COLO668 (cell line): ENCODE measurements around the gene MUC5AC.
"Not testable (repeated sequence)": the region's sequence is repeated elsewhere in the genome, so short reads cannot be mapped to it uniquely, and the experiment has no call there.

Experiments
- DNase-seq: peaks from one replicate; lab custom pipeline; 2025; ENCODE audit not compliant: unreplicated experiment; lab: John Stamatoyannopoulos, UW

MUC5AC gene

GRCh38 chr11:1175461-1176223 lies 17.9 kb downstream of the MUC5AC start:
- no peak for DNase-seq

- no peak for DNase-seq
Observed at GRCh38 chr11:1176224-1177019, 18.7 kb downstream of the MUC5AC start.

DNA sequence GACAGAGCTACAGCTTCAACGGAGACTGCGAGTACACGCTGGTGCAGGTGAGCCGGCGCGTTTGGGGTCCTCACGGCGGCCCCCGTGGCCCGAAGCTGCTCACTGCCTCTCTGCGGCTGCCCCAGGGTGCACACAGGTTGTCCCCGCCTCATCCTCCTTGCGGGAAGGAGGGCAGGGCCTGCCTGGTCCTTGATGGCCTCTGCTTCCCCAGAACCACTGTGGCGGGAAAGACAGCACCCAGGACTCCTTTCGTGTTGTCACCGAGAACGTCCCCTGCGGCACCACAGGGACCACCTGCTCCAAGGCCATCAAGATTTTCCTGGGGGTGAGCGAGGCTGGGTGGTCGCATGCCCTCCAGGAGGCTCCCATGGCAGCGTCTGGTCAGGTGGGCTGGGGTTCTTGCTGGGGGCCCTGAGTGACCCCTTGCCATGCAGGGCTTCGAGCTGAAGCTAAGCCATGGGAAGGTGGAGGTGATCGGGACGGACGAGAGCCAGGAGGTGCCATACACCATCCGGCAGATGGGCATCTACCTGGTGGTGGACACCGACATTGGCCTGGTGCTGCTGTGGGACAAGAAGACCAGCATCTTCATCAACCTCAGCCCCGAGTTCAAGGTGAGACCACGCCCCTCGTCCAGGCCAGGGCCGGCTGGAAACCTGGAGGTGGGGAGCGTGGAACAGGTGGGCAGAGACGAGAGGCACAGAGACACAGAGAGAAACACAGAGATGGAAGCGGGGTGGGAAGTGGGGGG lies 19.4 kb downstream of the MUC5AC start:
- no peak for DNase-seq

DNA sequence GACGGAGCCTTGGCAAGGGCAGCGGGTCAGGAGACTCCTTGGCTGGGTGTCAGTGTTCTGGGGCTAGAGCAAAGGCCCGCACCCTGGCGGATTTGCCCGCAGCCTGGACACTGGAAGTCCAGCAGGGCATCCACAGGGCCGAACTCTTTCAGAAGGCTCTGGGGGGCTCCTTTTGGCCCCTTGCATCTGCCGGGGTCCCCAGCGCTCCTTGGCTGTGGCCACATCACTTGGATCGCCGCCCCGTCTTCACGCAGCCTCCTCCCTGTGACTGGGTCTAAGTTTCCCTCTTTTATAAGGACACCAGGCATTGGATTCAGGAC lies 20.0 kb downstream of the MUC5AC start:
- no peak for DNase-seq

DNA sequence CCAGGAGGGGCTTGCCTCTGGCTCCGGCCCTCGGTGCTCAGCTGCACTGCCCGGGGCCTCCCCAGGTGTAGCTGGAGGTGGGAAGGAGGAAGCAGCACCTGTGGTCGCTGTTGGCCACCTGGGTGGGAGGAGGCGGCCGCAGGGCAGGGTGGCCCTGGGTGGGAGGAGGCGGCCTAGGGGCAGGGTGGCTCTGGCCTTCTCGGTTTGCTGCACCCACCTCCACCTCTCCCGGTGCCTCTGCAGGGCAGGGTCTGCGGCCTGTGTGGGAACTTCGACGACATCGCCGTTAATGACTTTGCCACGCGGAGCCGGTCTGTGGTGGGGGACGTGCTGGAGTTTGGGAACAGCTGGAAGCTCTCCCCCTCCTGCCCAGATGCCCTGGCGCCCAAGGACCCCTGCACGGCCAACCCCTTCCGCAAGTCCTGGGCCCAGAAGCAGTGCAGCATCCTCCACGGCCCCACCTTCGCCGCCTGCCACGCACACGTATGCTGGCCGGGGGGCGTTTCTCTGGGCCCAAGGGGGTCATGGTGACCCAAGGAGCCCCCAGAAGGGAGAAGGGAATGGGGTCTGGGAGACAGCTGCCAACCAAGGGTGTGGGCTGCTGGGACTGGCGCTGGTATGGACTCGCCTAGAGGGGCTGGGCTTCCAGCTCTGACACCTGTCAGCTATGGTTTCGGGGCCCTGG lies 20.6 kb downstream of the MUC5AC start:
- DNase-seq = no peak

- no peak for DNase-seq
Observed at GRCh38 chr11:1178906-1179305, 21.2 kb downstream of the MUC5AC start.

- DNase-seq = no peak
Observed at GRCh38 chr11:1179641-1180040, 21.9 kb downstream of the MUC5AC start.

DNA sequence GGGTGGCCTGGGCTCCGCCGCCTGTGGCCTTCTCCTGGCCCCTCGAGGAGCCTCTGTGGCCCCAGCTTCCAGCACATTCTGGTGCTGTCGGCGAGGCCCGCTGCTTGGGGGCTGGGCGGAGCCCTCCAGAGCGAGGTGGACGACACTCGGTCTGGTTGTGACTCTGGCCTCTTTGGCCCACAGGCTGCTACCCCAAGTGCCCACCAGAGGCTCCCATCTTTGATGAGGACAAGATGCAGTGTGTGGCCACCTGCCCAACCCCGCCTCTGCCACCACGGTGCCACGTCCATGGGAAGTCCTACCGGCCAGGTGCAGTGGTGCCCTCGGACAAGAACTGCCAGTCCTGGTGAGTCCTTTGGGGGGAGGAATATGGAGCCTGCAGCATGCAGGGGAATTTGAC lies 22.4 kb downstream of the MUC5AC start:
- DNase-seq = no peak

GRCh38 chr11:1180947-1181391 lies 23.2 kb downstream of the MUC5AC start:
- no peak for DNase-seq

- no peak for DNase-seq
Observed at GRCh38 chr11:1181420-1181819, 23.7 kb downstream of the MUC5AC start.

DNA sequence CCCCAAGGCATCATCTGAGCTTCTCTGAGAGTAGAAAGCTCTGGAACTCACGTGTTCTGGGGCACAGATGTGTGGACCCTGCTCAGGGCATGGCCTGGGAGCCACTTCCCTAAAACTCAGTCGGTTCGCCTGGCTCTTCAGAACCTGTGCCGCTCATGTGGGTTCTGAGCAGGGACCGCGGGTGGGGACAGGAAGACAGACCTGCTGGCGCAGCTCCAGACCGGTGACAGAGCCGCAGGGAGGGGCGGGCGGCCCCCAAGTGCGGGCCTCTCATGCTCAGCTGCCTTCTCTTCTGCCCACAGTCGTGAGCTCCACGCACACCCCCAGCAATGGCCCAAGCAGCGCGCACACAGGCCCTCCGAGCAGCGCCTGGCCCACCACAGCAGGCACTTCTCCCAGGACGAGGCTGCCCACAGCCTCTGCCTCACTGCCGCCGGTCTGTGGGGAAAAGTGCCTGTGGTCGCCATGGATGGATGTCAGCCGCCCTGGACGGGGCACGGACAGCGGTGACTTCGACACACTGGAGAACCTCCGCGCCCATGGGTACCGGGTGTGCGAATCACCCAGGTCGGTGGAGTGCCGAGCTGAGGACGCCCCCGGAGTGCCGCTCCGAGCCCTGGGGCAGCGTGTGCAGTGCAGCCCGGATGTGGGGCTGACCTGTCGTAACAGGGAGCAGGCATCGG lies 24.2 kb downstream of the MUC5AC start:
- no peak for DNase-seq

- DNase-seq = not testable (repeated sequence)
Observed at GRCh38 chr11:1184139-1184538, 26.4 kb downstream of the MUC5AC start.

DNA sequence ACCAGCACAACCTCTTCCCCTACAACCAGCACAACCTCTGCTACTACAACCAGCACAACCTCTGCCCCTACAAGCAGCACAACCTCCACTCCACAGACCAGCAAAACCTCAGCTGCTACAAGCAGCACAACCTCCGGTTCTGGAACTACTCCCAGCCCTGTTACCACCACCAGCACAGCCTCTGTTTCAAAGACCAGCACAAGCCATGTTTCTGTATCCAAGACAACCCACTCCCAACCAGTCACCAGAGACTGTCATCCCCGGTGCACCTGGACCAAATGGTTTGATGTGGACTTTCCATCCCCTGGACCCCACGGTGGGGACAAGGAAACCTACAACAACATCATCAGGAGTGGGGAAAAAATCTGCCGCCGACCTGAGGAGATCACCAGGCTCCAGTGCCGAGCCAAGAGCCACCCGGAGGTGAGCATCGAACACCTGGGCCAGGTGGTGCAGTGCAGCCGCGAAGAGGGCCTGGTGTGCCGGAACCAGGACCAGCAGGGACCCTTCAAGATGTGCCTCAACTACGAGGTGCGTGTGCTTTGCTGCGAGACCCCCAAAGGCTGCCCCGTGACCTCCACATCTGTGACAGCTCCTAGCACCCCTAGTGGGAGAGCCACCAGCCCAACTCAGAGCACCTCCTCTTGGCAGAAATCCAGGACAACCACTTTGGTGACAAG lies 30.8 kb downstream of the MUC5AC start:
- DNase-seq = not testable (repeated sequence)

DNA sequence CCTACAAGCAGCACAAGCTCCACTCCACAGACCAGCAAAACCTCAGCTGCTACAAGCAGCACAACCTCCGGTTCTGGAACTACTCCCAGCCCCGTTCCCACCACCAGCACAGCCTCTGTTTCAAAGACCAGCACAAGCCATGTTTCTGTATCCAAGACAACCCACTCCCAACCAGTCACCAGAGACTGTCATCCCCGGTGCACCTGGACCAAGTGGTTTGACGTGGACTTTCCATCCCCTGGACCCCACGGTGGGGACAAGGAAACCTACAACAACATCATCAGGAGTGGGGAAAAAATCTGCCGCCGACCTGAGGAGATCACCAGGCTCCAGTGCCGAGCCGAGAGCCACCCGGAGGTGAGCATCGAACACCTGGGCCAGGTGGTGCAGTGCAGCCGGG lies 32.1 kb downstream of the MUC5AC start:
- not testable (repeated sequence) for DNase-seq

DNA sequence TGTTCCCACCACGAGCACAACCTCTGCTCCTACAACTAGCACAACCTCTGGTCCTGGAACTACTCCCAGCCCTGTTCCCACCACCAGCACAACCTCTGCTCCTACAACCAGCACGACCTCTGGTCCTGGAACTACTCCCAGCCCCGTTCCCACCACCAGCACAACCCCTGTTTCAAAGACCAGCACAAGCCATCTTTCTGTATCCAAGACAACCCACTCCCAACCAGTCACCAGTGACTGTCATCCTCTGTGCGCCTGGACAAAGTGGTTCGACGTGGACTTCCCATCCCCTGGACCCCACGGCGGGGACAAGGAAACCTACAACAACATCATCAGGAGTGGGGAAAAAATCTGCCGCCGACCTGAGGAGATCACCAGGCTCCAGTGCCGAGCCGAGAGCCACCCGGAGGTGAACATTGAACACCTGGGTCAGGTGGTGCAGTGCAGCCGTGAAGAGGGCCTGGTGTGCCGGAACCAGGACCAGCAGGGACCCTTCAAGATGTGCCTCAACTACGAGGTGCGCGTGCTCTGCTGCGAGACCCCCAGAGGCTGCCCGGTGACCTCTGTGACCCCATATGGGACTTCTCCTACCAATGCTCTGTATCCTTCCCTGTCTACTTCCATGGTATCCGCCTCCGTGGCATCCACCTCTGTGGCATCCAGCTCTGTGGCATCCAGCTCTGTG lies 34.2 kb downstream of the MUC5AC start:
- not testable (repeated sequence) for DNase-seq

GRCh38 chr11:1192741-1193325 lies 35.1 kb downstream of the MUC5AC start:
- DNase-seq = no peak

DNA sequence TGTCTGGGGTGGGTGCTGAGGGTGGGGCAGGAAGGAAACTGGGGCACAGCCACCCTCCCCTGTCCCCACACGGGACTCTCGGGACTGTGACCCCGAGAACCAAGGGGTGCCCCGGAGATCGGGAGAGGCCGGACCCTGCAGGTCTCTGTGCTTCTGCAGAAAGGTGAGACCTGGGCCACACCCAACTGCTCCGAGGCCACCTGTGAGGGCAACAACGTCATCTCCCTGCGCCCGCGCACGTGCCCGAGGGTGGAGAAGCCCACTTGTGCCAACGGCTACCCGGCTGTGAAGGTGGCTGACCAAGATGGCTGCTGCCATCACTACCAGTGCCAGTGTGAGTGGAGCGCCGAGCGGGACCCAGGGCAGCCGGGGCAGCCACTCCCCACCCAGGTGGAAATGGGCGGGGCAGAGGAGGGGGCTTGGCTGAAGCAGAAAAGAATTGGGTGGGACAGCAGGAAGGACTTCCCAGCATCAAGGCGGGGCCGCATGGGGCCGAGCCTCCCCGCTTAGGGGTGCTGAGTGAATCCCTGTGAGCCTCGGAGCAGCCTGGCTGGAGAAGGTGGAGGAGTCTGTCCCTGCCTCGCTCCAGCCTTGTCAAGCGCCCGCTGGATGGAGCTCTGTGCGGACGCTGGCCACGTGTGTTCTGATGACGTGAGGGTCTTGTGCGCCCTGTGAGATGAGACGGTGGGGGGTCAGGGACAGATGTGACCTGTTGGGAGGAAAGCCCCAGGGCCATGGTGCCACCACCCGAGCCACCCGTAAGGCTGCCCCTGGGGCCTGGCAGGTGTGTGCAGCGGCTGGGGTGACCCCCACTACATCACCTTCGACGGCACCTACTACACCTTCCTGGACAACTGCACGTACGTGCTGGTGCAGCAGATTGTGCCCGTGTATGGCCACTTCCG lies 35.8 kb downstream of the MUC5AC start:
- DNase-seq = no peak
